IMR-90 (cell line): Measurements from ENCODE around the gene STRA6. TPM values are rescaled to one million over a fixed set of nuclear protein-coding genes. Genes with fewer than 3 reads are reported as not detected.
A peak's percentile ranks its signal among the peaks of the same experiment; 100 is the strongest.

Experiments used
- ATAC-seq: fragments of 200-7000 bp; cut with Tn5 transposase; 2 replicates; pipeline ENCODE4 v1.9.1; 2020; ENCODE audit warnings: low read depth, mild to moderate bottlenecking, moderate library complexity
- BruUV-seq: library from RNA; stranded (reverse); fragments of 400-500 nt; replicated peaks from 2 replicates; lab custom pipeline; 2021; lab: Mats Ljungman, UMichigan
- CTCF ChIA-PET: fragments of 300-600 bp; formaldehyde crosslinking; extraction: SDS; loops from one replicate; lab custom pipeline; 2021; ENCODE audit warnings: antibody characterized with exemption; lab: Yijun Ruan, JAX
- POLR2A ChIA-PET: fragments of 300-600 bp; sonication (Branson Sonifier 250); formaldehyde crosslinking; loops from one replicate; lab custom pipeline; 2022; ENCODE audit warnings: antibody characterized with exemption; ENCODE audit not compliant: unreplicated experiment; lab: Charles Lee
- DNase-seq: peaks from one replicate; pipeline ENCODE4 v3.0.0; 2013
- H2AFZ ChIP-seq: replicated peaks from 2 replicates; pipeline ENCODE3; 2013; ENCODE audit warnings: low read length, mild to moderate bottlenecking; ENCODE audit not compliant: poor library complexity
- H2AK5ac ChIP-seq: 2 replicates; pipeline ENCODE4 v1.6.1; 2013; ENCODE audit warnings: low read depth, low read length, inconsistent platforms
- H2AK9ac ChIP-seq: replicated peaks from 2 replicates; pipeline ENCODE3; 2013; ENCODE audit warnings: mild to moderate bottlenecking, low read depth, low read length, moderate library complexity; ENCODE audit not compliant: poor library complexity
- H2BK120ac ChIP-seq: 2 replicates; pipeline ENCODE4 v1.6.1; 2013; ENCODE audit warnings: low read depth, low read length, inconsistent platforms
- H2BK15ac ChIP-seq: 3 replicates; pipeline ENCODE4 v1.6.1; 2013; ENCODE audit warnings: low read depth, low read length, inconsistent platforms
- H2BK20ac ChIP-seq: 2 replicates; pipeline ENCODE4 v1.6.1; 2013; ENCODE audit warnings: low read depth, mild to moderate bottlenecking, inconsistent platforms, low read length, moderate library complexity
- H2BK5ac ChIP-seq: 2 replicates; pipeline ENCODE4 v1.6.1; 2013; ENCODE audit warnings: mild to moderate bottlenecking, low read depth, low read length, inconsistent platforms; ENCODE audit not compliant: poor library complexity, severe bottlenecking
- H3K14ac ChIP-seq: replicated peaks from 2 replicates; pipeline ENCODE4 v1.6.1; 2013; ENCODE audit warnings: low read depth, low read length, inconsistent platforms
- H3K18ac ChIP-seq: 2 replicates; pipeline ENCODE4 v1.6.1; 2013; ENCODE audit warnings: low read depth, low read length, control low read depth
- H3K23ac ChIP-seq: 2 replicates; pipeline ENCODE4 v1.6.1; 2013; ENCODE audit warnings: low read depth, low read length, inconsistent platforms
- H3K27ac ChIP-seq: 2 replicates; pipeline ENCODE4 v1.5.1; 2013; ENCODE audit warnings: mild to moderate bottlenecking, control low read depth, low read length; ENCODE audit not compliant: insufficient read depth
- H3K27me3 ChIP-seq: 2 replicates; pipeline ENCODE4 v1.6.1; 2013; ENCODE audit warnings: low read length; ENCODE audit not compliant: control insufficient read depth, insufficient read depth
- H3K36me3 ChIP-seq: 2 replicates; pipeline ENCODE4 v1.6.1; 2013; ENCODE audit warnings: low read length, mixed read lengths; ENCODE audit not compliant: control insufficient read depth, insufficient read depth
- H3K4ac ChIP-seq: 2 replicates; pipeline ENCODE4 v1.6.1; 2013; ENCODE audit warnings: low read depth, low read length, inconsistent platforms
- H3K4me1 ChIP-seq: 2 replicates; pipeline ENCODE4 v1.6.1; 2013; ENCODE audit warnings: low read length, mixed read lengths; ENCODE audit not compliant: control insufficient read depth, insufficient read depth
- H3K4me2 ChIP-seq: 2 replicates; pipeline ENCODE4 v1.6.1; 2013; ENCODE audit warnings: low read depth, mild to moderate bottlenecking, control low read depth, low read length, moderate library complexity
- H3K4me3 ChIP-seq: 2 replicates; pipeline ENCODE4 v1.5.1; 2013; ENCODE audit warnings: low read depth, mild to moderate bottlenecking, control low read depth, low read length, moderate library complexity; ENCODE audit not compliant: insufficient read depth
- H3K56ac ChIP-seq: 2 replicates; pipeline ENCODE4 v1.6.1; 2013; ENCODE audit warnings: low read length, inconsistent platforms; ENCODE audit not compliant: insufficient read depth; ENCODE audit errors: extremely low read depth
- H3K79me1 ChIP-seq, 2 experiments: 2 replicates each; pipeline ENCODE4 v1.6.1; 2013; ENCODE audit warnings: low read length in 2 of 2, inconsistent platforms in 1 of 2, low read depth in 1 of 2
- H3K9ac ChIP-seq: 2 replicates; pipeline ENCODE4 v1.6.1; 2013; ENCODE audit warnings: low read depth, low read length, control low read depth
- H3K9me1 ChIP-seq: 2 replicates; pipeline ENCODE4 v1.6.1; 2013; ENCODE audit warnings: low read length, inconsistent platforms; ENCODE audit not compliant: insufficient read depth
- H3K9me3 ChIP-seq: 2 replicates; pipeline ENCODE4 v1.6.1; 2013; ENCODE audit warnings: low read length; ENCODE audit not compliant: control insufficient read depth, insufficient read depth
- H4K20me1 ChIP-seq: 2 replicates; pipeline ENCODE4 v1.6.1; 2013; ENCODE audit warnings: low read length, inconsistent platforms; ENCODE audit not compliant: insufficient read depth
- H4K5ac ChIP-seq: 2 replicates; pipeline ENCODE4 v1.6.1; 2013; ENCODE audit warnings: mild to moderate bottlenecking, low read depth, low read length, control low read depth
- H4K8ac ChIP-seq, 2 experiments: 2 replicates each; pipeline ENCODE4 v1.6.1; 2013; ENCODE audit warnings: low read depth in 2 of 2, low read length in 2 of 2, control low read depth in 1 of 2, inconsistent platforms in 1 of 2
- H4K91ac ChIP-seq: 2 replicates; pipeline ENCODE4 v1.6.1; 2013; ENCODE audit warnings: low read depth, low read length, inconsistent platforms; ENCODE audit not compliant: insufficient read depth
- BHLHE40 ChIP-seq: fragments of 150-350 bp; IDR thresholded peaks from 2 replicates; pipeline ENCODE4 v1.6.1; 2016; ENCODE audit warnings: mild to moderate bottlenecking, low read depth, low read length
- CEBPB ChIP-seq: IDR thresholded peaks from 2 replicates; pipeline ENCODE4 v1.6.1; 2012; ENCODE audit warnings: low read depth, low read length, improper control_type of control experiment
- CTCF ChIP-seq: conservative IDR thresholded peaks from 2 replicates; pipeline ENCODE4 v1.5.1; 2012; ENCODE audit warnings: mild to moderate bottlenecking, low read depth, low read length, improper control_type of control experiment
- ELK1 ChIP-seq: fragments of 150-350 bp; IDR thresholded peaks from 2 replicates; pipeline ENCODE4 v1.6.1; 2016; ENCODE audit warnings: low read depth, mild to moderate bottlenecking, low read length, moderate library complexity, borderline replicate concordance
- FOS ChIP-seq: fragments of 150-350 bp; IDR thresholded peaks from 2 replicates; pipeline ENCODE4 v1.6.1; 2016; ENCODE audit warnings: low read depth, low read length
- MAZ ChIP-seq: IDR thresholded peaks from 2 replicates; pipeline ENCODE4 v1.6.1; 2012; ENCODE audit warnings: low read depth, mild to moderate bottlenecking, low read length, improper control_type of control experiment, moderate library complexity, borderline replicate concordance
- POLR2A ChIP-seq: IDR thresholded peaks from 2 replicates; pipeline ENCODE4 v1.6.1; 2012; ENCODE audit warnings: mild to moderate bottlenecking, low read depth, low read length
- RAD21 ChIP-seq: IDR thresholded peaks from 2 replicates; pipeline ENCODE4 v1.6.1; 2012; ENCODE audit warnings: low read length, improper control_type of control experiment
- RCOR1 ChIP-seq: IDR thresholded peaks from 2 replicates; pipeline ENCODE4 v1.6.1; 2012; ENCODE audit warnings: mild to moderate bottlenecking, low read length, improper control_type of control experiment; ENCODE audit not compliant: insufficient replicate concordance
- RFX5 ChIP-seq: IDR thresholded peaks from 2 replicates; pipeline ENCODE4 v1.8.0; 2012; ENCODE audit warnings: low read depth, mild to moderate bottlenecking, low read length, moderate library complexity
- SMC3 ChIP-seq: fragments of 150-350 bp; IDR thresholded peaks from 2 replicates; pipeline ENCODE4 v1.6.1; 2016; ENCODE audit warnings: low read depth, mild to moderate bottlenecking, antibody characterized with exemption, low read length, moderate library complexity
- USF2 ChIP-seq: fragments of 150-350 bp; IDR thresholded peaks from 2 replicates; pipeline ENCODE4 v1.6.1; 2017; ENCODE audit warnings: mild to moderate bottlenecking, antibody characterized with exemption, low read length, low read depth
- WGBS, 2 experiments: methylation state at CpG; one replicate each; pipeline versions ENCODE4 v1.1.5 to v1.1.7; 2013; ENCODE audit warnings: missing lambda C conversion rate in 2 of 2; ENCODE audit not compliant: insufficient read length in 1 of 2; ENCODE audit errors: extremely low coverage in 2 of 2; 5-methylcytosine and 5-hydroxymethylcytosine counted together
- dilution Hi-C: fragments of 300-500 bp; cut with HindIII; formaldehyde crosslinking; loops from one replicate; pipeline ENCODE4 v1.14.3; 2018; ENCODE audit warnings: low sequenced_read_pairs; ENCODE audit not compliant: unreplicated experiment
- in situ Hi-C: fragments of 300-500 bp; cut with MboI; formaldehyde crosslinking; loops from 3 replicates; pipeline ENCODE4 v1.14.3; 2019; ENCODE audit warnings: low sequenced_read_pairs, inconsistent platforms, mixed read lengths
- intact Hi-C: fragments of 100-400 bp; cut with micrococcal nuclease; formaldehyde crosslinking; loops from 2 replicates; pipeline ENCODE4 v1.10.0; 2022
- polyA plus RNA-seq, 3 experiments: library from polyadenylated mRNA; depleted of rRNA; stranded (reverse); fragments of >200 nt; gene quantifications; 2 replicates each; pipeline ENCODE4 v1.2.3, GENCODE V29; 2012; ENCODE audit warnings: low replicate concordance in 1 of 3
- total RNA-seq: library from RNA; depleted of rRNA; stranded (reverse); fragments of >200 nt; gene quantifications from 2 replicates; pipeline ENCODE4 v1.2.3, GENCODE V29; 2012

The STRA6 gene
- total and polyA plus RNA-seq, 2 of the 4 experiments (the other 2 are of a cell fraction): 0.17 TPM; not detected in 1

GRCh38 chr15:74200871-74201419, 1.6 kb downstream of the STRA6 start (continued):
- no peak for TF ChIP-seq CTCF
- no peak for TF ChIP-seq BHLHE40
- TF ChIP-seq POLR2A: no peak

GRCh38 chr15:74200412-74200815, 2.2 kb downstream of the STRA6 start:
- dilution Hi-C loops (no loop called here), intact Hi-C loops (no loop called here), in situ Hi-C loops (no loop called here)
- CTCF ChIA-PET: interaction anchor here (1.3 kb wide), 1 partner anchor 146 kb away, joined by 3 read pairs; no protein-coding TSS in a partner anchor
- no peak for TF ChIP-seq USF2
- TF ChIP-seq RCOR1: no peak
- peak; percentile 94 for TF ChIP-seq CEBPB
- no peak for TF ChIP-seq SMC3
- no peak for TF ChIP-seq RAD21
- no peak for TF ChIP-seq MAZ
- TF ChIP-seq ELK1: no peak
- TF ChIP-seq RFX5: no peak
- TF ChIP-seq FOS: peak; percentile 43; the same call in 1 of the 2 replicates
- H2AK9ac ChIP-seq: peak overlapping the region; percentile 83
- H4K8ac ChIP-seq: no peak overlapping the region
- H2AFZ ChIP-seq: peak overlapping the region; percentile 35
- POLR2A ChIA-PET: no interaction called here
- H3K18ac ChIP-seq: no peak overlapping the region; the same call in 1 of the 2 replicates
- H2BK15ac ChIP-seq: no peak overlapping the region
- ATAC-seq: peak; percentile 21; the same call in 1 of the 2 replicates
- H3K36me3 ChIP-seq: no peaks in the 10 kb centered on the region
- H4K5ac ChIP-seq: no peak overlapping the region
- peak overlapping the region; percentile 75 for H3K14ac ChIP-seq
- H3K23ac ChIP-seq: no peak overlapping the region
- H3K4me1 ChIP-seq: peaks cover 29% of the 10 kb centered on the region
- no peak overlapping the region for H2BK20ac ChIP-seq
- no peak overlapping the region for H3K56ac ChIP-seq
- H3K79me1 ChIP-seq: no peaks in the 10 kb centered on the region
- no peak overlapping the region for H3K27ac ChIP-seq
- no peak overlapping the region for H3K4me2 ChIP-seq
- 0 out of 2 replicates have a peak overlapping the region, but pooled peaks have one; percentile 14 for H2BK120ac ChIP-seq
- H3K4me3 ChIP-seq: no peak overlapping the region
- H2BK5ac ChIP-seq: no peak overlapping the region
- 0 out of 2 replicates have a peak overlapping the region, but pooled peaks have one; percentile 56 for H3K4ac ChIP-seq
- peaks cover 7% of the 10 kb centered on the region for H3K9me1 ChIP-seq
- H4K91ac ChIP-seq: no peak overlapping the region
- BruUV-seq: no TSS peak
- peaks cover 5% of the 10 kb centered on the region; the same call in 1 of the 2 replicates for H3K27me3 ChIP-seq
- no peak overlapping the region for H2AK5ac ChIP-seq
- peaks cover 4% of the 10 kb centered on the region; the same call in 1 of the 2 replicates for H4K20me1 ChIP-seq
- no CpG with 5 or more reads among the region's 1 CpG for WGBS, 2 experiments
- no peak overlapping the region for H3K9ac ChIP-seq
- H3K9me3 ChIP-seq: no peaks in the 10 kb centered on the region
- peak; percentile 76 for DNase-seq
